GM12878 (cell line): ENCODE measurements around the gene DCUN1D4. TPM values are rescaled to one million over a fixed set of nuclear protein-coding genes. Genes with fewer than 3 reads are reported as not detected.

Experiments used
- ATAC-seq: fragments of 200-7000 bp; cut with Tn5 transposase; 3 replicates; pipeline ENCODE4 v1.9.1; 2020; ENCODE audit warnings: mild to moderate bottlenecking, moderate library complexity
- BruUV-seq: library from RNA; stranded (reverse); fragments of 400-500 nt; replicated peaks from 2 replicates; lab custom pipeline; 2021; lab: Mats Ljungman, UMichigan
- CTCF ChIA-PET: fragments of 300-600 bp; sonication (Branson Sonifier 250); formaldehyde crosslinking; extraction: SDS; loops from one replicate; lab custom pipeline; 2021; ENCODE audit warnings: inconsistent platforms; lab: Yijun Ruan, JAX
- POLR2A ChIA-PET: fragments of 350-600 bp; formaldehyde crosslinking; extraction: SDS; loops from one replicate; lab custom pipeline; 2021; ENCODE audit warnings: inconsistent platforms; lab: Charles Lee
- RAD21 ChIA-PET: fragments of 300-600 bp; sonication (Branson Sonifier 250); formaldehyde crosslinking; loops from one replicate; lab custom pipeline; 2023; ENCODE audit warnings: antibody characterized with exemption; ENCODE audit not compliant: unreplicated experiment; lab: Charles Lee
- SMC1A ChIA-PET: fragments of 300-600 bp; sonication (Branson Sonifier 250); formaldehyde crosslinking; loops from one replicate; lab custom pipeline; 2023; ENCODE audit not compliant: unreplicated experiment, uncharacterized antibody; lab: Charles Lee
- DNase-seq: peaks from one replicate; pipeline ENCODE4 v3.0.0-alpha.2; 2011; ENCODE audit warnings: low read depth, low spot score
- FAIRE-seq: peaks from 3 replicates; lab custom pipeline; 2011; peaks lifted over from hg19 to GRCh38; lab: Jason Lieb, UNC
- H2AFZ ChIP-seq: 2 replicates; pipeline ENCODE4 v1.6.0; 2011; ENCODE audit warnings: low read depth, low read length, control low read depth; ENCODE audit not compliant: control insufficient read depth
- H3K27ac ChIP-seq: 2 replicates; pipeline ENCODE4 v1.5.1; 2011; ENCODE audit warnings: control low read depth; ENCODE audit not compliant: control insufficient read depth, insufficient read depth
- H3K27me3 ChIP-seq, 2 experiments: replicated peaks in 1 of 2; 2 replicates each; pipeline versions ENCODE4 v1.6.0 to v1.6.1; 2011; ENCODE audit warnings: low read length in 1 of 2; ENCODE audit not compliant: control insufficient read depth in 2 of 2, insufficient read depth in 2 of 2
- H3K36me3 ChIP-seq, 2 experiments: 2 replicates each; pipeline ENCODE4 v1.5.1; 2011; ENCODE audit warnings: low read length in 1 of 2; ENCODE audit not compliant: control insufficient read depth in 2 of 2, insufficient read depth in 2 of 2
- H3K4me1 ChIP-seq: 2 replicates; pipeline ENCODE4 v1.6.1; 2011; ENCODE audit warnings: mild to moderate bottlenecking, low read length, moderate library complexity, mixed read lengths; ENCODE audit not compliant: control insufficient read depth, insufficient read depth
- H3K4me2 ChIP-seq: 2 replicates; pipeline ENCODE4 v1.6.0; 2011; ENCODE audit warnings: control low read depth; ENCODE audit not compliant: control insufficient read depth, insufficient read depth
- H3K4me3 ChIP-seq: fragments of 200-600 bp; sonication (generic); 2 replicates; pipeline ENCODE4 v1.5.1; 2016
- H3K79me2 ChIP-seq: 2 replicates; pipeline ENCODE4 v1.6.0; 2011; ENCODE audit warnings: low read length; ENCODE audit not compliant: control insufficient read depth, insufficient read depth
- H3K9ac ChIP-seq: 2 replicates; pipeline ENCODE4 v1.8.0; 2011; ENCODE audit warnings: low read length, control low read depth, mixed read lengths; ENCODE audit not compliant: control insufficient read depth, insufficient read depth
- H3K9me3 ChIP-seq: replicated peaks from 3 replicates; pipeline ENCODE4 v1.5.1; 2011; ENCODE audit warnings: mild to moderate bottlenecking, low read length; ENCODE audit not compliant: control insufficient read depth, insufficient read depth
- H4K20me1 ChIP-seq: 2 replicates; pipeline ENCODE4 v1.6.0; 2011; ENCODE audit not compliant: control insufficient read depth, insufficient read depth
- BHLHE40 ChIP-seq, 2 experiments: fragments of 450-650 bp in 1 of 2; IDR thresholded peaks; 2 replicates each; pipeline ENCODE4 v1.6.1; 2011 to 2017; ENCODE audit warnings: low read depth in 2 of 2, borderline replicate concordance in 1 of 2, improper control_type of control experiment in 1 of 2, low read length in 1 of 2, mild to moderate bottlenecking in 1 of 2
- CREB1 ChIP-seq: IDR thresholded peaks from 2 replicates; pipeline ENCODE4 v1.6.1; 2012; ENCODE audit warnings: low read depth, mild to moderate bottlenecking, inconsistent platforms
- EZH2 ChIP-seq: IDR thresholded peaks from 2 replicates; pipeline ENCODE4 v1.6.1; 2012; ENCODE audit warnings: low read depth, mild to moderate bottlenecking, control low read depth, inconsistent platforms, low read length, borderline replicate concordance; ENCODE audit not compliant: control insufficient read depth
- HDAC2 ChIP-seq: fragments of 200-600 bp; sonication (generic); IDR thresholded peaks from 2 replicates; pipeline ENCODE4 v1.6.1; 2017
- IKZF2 ChIP-seq, 2 experiments: fragments of 450-650 bp; IDR thresholded peaks; 2 replicates each; pipeline ENCODE4 v1.6.1; 2017; ENCODE audit warnings: mild to moderate bottlenecking in 2 of 2, moderate library complexity in 2 of 2
- NFXL1 ChIP-seq: fragments of 450-650 bp; IDR thresholded peaks from 2 replicates; pipeline ENCODE4 v1.6.1; 2017; ENCODE audit warnings: antibody characterized with exemption, mild to moderate bottlenecking, borderline replicate concordance
- NR2F1 ChIP-seq: fragments of 450-650 bp; conservative IDR thresholded peaks from 2 replicates; pipeline ENCODE4 v1.6.1; 2017; ENCODE audit warnings: mild to moderate bottlenecking
- TCF12 ChIP-seq: IDR thresholded peaks from 2 replicates; pipeline ENCODE4 v1.6.1; 2011; ENCODE audit warnings: low read depth, mild to moderate bottlenecking, low read length
- WRNIP1 ChIP-seq: IDR thresholded peaks from 2 replicates; pipeline ENCODE4 v1.6.1; 2011; ENCODE audit warnings: low read depth, low read length, improper control_type of control experiment, borderline replicate concordance
- WGBS: methylation state at CpG from one replicate; pipeline ENCODE4 v1.1.6; 2016; ENCODE audit warnings: low lambda C conversion rate; ENCODE audit not compliant: insufficient replicate concordance, insufficient coverage; ENCODE audit errors: missing lambda C conversion rate; 5-methylcytosine and 5-hydroxymethylcytosine counted together
- in situ Hi-C: fragments of 300-500 bp; cut with MboI; formaldehyde crosslinking; loops from 9 replicates; pipeline ENCODE4 v1.14.3; 2018; ENCODE audit warnings: mixed read lengths
- intact Hi-C: fragments of 100-400 bp; cut with micrococcal nuclease; formaldehyde crosslinking; loops from one replicate; pipeline ENCODE4 v1.14.2; 2022; ENCODE audit not compliant: unreplicated experiment
- polyA plus RNA-seq, 11 experiments: library from polyadenylated mRNA; depleted of rRNA in 4 of 11; unstranded in 6 of 11; stranded (reverse) in 5 of 11; fragments of >200 nt; fragmentation: Nextera tagmentation in 4 of 11; fragmentation: Illumina TruSeq in 1 of 11; extraction: Ambion mirVana in 4 of 11; extraction: Trizol in 1 of 11; gene quantifications; 1 replicate in 1 of 11; 2 replicates in 10 of 11; pipeline versions ENCODE4 v1.2.1 to v1.2.3, GENCODE V29; 2011 to 2016; ENCODE audit warnings: inconsistent platforms in 2 of 11, missing spikeins in 2 of 11, low read depth in 1 of 11
- total RNA-seq, 4 experiments: library from RNA; depleted of rRNA in 3 of 4; stranded (reverse); fragments of >200 nt in 3 of 4; fragmentation: Illumina TruSeq in 1 of 4; extraction: Trizol in 1 of 4; gene quantifications; 2 replicates each; pipeline versions ENCODE4 v1.2.1 to v1.2.3, GENCODE V29; 2013 to 2021
- TF ChIP-seq, protein P1 (sequence below): fragments of 150-350 bp; IDR thresholded peaks from 2 replicates; pipeline ENCODE4 v1.6.1; 2016; ENCODE audit warnings: low read depth, low read length
- TF ChIP-seq, protein P2 (sequence below): fragments of 450-650 bp; IDR thresholded peaks from 2 replicates; pipeline ENCODE4 v1.6.1; 2017; ENCODE audit warnings: mild to moderate bottlenecking, low read depth, inconsistent platforms; ENCODE audit not compliant: poor library complexity, severe bottlenecking
- TF ChIP-seq, protein P3 (sequence below): fragments of 450-650 bp; IDR thresholded peaks from 2 replicates; pipeline ENCODE4 v1.6.1; 2014; ENCODE audit warnings: mild to moderate bottlenecking
- TF ChIP-seq, protein P4 (sequence below): IDR thresholded peaks from 2 replicates; pipeline ENCODE4 v1.6.1; 2011; ENCODE audit warnings: borderline replicate concordance, low read depth, mild to moderate bottlenecking, moderate library complexity, mixed read lengths, low read length; ENCODE audit not compliant: insufficient read depth; ENCODE audit errors: extremely low read length

Gene DCUN1D4
- total and polyA plus RNA-seq, 10 of the 15 experiments (the other 5 are each of a cell fraction or from before 2014, with no cell fraction given) = 7.1 to 62.6 (median 16.8) TPM

DNA sequence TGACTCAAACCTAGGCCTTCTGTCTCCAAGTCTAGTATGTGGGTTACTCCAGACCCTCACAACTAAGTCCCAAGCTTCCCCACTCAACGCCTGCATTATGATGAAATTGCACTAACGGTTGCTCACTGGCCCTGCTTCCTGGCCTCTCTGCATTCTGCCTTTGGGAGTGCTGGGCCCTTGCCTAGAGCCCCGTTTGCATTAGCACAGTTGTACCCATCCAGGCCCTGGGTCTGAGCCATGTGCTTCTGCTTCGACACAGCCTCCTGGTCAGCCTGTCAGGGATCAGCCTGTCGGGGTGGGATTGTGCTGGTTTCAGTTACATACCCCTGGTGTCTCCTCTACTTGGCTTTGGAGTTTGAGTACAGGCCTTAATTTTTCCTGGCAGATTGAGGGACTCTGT is 58.4 kb downstream of the DCUN1D4 start:
- ChIA-PET RAD21 (no interaction called here), POLR2A (no interaction called here), SMC1A (no interaction called here), CTCF (no interaction called here)
- H3K4me3 ChIP-seq = no peak overlapping the region
- H3K27ac ChIP-seq = no peak overlapping the region
- no peak for DNase-seq
- in situ Hi-C loops (no loop called here), intact Hi-C loops (no loop called here)
- no peaks in the 10 kb centered on the region for H3K79me2 ChIP-seq
- no peak overlapping the region for H3K9ac ChIP-seq
- peaks cover 9% of the 10 kb centered on the region for H3K4me1 ChIP-seq
- no peaks in the 10 kb centered on the region for H3K9me3 ChIP-seq
- TF ChIP-seq, protein P1, sequence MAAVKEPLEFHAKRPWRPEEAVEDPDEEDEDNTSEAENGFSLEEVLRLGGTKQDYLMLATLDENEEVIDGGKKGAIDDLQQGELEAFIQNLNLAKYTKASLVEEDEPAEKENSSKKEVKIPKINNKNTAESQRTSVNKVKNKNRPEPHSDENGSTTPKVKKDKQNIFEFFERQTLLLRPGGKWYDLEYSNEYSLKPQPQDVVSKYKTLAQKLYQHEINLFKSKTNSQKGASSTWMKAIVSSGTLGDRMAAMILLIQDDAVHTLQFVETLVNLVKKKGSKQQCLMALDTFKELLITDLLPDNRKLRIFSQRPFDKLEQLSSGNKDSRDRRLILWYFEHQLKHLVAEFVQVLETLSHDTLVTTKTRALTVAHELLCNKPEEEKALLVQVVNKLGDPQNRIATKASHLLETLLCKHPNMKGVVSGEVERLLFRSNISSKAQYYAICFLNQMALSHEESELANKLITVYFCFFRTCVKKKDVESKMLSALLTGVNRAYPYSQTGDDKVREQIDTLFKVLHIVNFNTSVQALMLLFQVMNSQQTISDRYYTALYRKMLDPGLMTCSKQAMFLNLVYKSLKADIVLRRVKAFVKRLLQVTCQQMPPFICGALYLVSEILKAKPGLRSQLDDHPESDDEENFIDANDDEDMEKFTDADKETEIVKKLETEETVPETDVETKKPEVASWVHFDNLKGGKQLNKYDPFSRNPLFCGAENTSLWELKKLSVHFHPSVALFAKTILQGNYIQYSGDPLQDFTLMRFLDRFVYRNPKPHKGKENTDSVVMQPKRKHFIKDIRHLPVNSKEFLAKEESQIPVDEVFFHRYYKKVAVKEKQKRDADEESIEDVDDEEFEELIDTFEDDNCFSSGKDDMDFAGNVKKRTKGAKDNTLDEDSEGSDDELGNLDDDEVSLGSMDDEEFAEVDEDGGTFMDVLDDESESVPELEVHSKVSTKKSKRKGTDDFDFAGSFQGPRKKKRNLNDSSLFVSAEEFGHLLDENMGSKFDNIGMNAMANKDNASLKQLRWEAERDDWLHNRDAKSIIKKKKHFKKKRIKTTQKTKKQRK = no peak
- TF ChIP-seq, protein P2, sequence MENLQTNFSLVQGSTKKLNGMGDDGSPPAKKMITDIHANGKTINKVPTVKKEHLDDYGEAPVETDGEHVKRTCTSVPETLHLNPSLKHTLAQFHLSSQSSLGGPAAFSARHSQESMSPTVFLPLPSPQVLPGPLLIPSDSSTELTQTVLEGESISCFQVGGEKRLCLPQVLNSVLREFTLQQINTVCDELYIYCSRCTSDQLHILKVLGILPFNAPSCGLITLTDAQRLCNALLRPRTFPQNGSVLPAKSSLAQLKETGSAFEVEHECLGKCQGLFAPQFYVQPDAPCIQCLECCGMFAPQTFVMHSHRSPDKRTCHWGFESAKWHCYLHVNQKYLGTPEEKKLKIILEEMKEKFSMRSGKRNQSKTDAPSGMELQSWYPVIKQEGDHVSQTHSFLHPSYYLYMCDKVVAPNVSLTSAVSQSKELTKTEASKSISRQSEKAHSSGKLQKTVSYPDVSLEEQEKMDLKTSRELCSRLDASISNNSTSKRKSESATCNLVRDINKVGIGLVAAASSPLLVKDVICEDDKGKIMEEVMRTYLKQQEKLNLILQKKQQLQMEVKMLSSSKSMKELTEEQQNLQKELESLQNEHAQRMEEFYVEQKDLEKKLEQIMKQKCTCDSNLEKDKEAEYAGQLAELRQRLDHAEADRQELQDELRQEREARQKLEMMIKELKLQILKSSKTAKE = no peak
- TF ChIP-seq WRNIP1 (no peak), TCF12 (no peak), BHLHE40 (IDR thresholded peaks at IDR 0.05; ENCODE audit: borderline replicate concordance in 1 of 2, low read depth in 2 of 2, low read length in 1 of 2) (no peak), CREB1 (no peak), EZH2 (no peak), HDAC2 (no peak), NR2F1 (no peak), IKZF2 (IDR thresholded peaks at IDR 0.05) (no peak), NFXL1 (no peak)
- TF ChIP-seq, protein P3, sequence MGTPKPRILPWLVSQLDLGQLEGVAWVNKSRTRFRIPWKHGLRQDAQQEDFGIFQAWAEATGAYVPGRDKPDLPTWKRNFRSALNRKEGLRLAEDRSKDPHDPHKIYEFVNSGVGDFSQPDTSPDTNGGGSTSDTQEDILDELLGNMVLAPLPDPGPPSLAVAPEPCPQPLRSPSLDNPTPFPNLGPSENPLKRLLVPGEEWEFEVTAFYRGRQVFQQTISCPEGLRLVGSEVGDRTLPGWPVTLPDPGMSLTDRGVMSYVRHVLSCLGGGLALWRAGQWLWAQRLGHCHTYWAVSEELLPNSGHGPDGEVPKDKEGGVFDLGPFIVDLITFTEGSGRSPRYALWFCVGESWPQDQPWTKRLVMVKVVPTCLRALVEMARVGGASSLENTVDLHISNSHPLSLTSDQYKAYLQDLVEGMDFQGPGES = no peak
- TF ChIP-seq, protein P4, sequence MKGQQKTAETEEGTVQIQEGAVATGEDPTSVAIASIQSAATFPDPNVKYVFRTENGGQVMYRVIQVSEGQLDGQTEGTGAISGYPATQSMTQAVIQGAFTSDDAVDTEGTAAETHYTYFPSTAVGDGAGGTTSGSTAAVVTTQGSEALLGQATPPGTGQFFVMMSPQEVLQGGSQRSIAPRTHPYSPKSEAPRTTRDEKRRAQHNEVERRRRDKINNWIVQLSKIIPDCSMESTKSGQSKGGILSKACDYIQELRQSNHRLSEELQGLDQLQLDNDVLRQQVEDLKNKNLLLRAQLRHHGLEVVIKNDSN = no peak
- H3K27me3 ChIP-seq = no peaks in the 10 kb centered on the region
- BruUV-seq = no TSS peak
- FAIRE-seq = no peak
- H2AFZ ChIP-seq = no peak overlapping the region
- H3K4me2 ChIP-seq = no peak overlapping the region
- WGBS = 78% methylated on average over 5 of the region's 5 CpGs
- no peaks in the 10 kb centered on the region for H4K20me1 ChIP-seq
- H3K36me3 ChIP-seq = peaks cover 1 to 2% of the 10 kb centered on the region in 2 experiments
- no peak for ATAC-seq
